GM19238 (cell line): ENCODE measurements around the gene TAF11L2.
"Not testable (repeated sequence)": the region's sequence is repeated elsewhere in the genome, so short reads cannot be mapped to it uniquely, and the experiment has no call there.

ENCODE experiments used
- DNase-seq: peaks from one replicate; pipeline ENCODE4 v3.0.0; 2011; ENCODE audit warnings: low spot score; ENCODE audit not compliant: insufficient read length

The TAF11L2 gene

GRCh38 chr5:17524935-17525334, 26.9 kb downstream of the TAF11L2 start, which contains the start of gene TAF11L5:
Gene TAF11L5 (plus strand): TSS chr5:17525235.
- not testable (repeated sequence) for DNase-seq

- DNase-seq: not testable (repeated sequence)
These were observed 28.5 kb downstream of the TAF11L2 start for GRCh38 chr5:17526504-17526903.

GRCh38 chr5:17528369-17528768, 30.3 kb downstream of the TAF11L2 start, which contains the start of gene TAF11L6:
Gene TAF11L6 (plus strand): TSS chr5:17528669.
- DNase-seq: not testable (repeated sequence)
